Measurements from ENCODE around the gene SETD4.

GRCh38 chr21:36005018-36005417, 55.3 kb downstream of the SETD4 start:
- TF ChIP-seq CTCF (IDR thresholded peaks at IDR 0.05): no peak
- no peak for TF ChIP-seq EP300 (IDR thresholded peaks at IDR 0.05)

Data from tibial nerve (tissue), 4 donors.